NCI-H1105 (cell line): ENCODE measurements around the gene STRIT1.
"Not testable (repeated sequence)": the region's sequence is repeated elsewhere in the genome, so short reads cannot be mapped to it uniquely, and the experiment has no call there.

Experiments
- DNase-seq: peaks from one replicate; lab custom pipeline; 2025; lab: John Stamatoyannopoulos, UW

STRIT1 gene

GRCh38 chr3:155313300-155313699 lies 19.8 kb upstream of the STRIT1 start:
- no peak for DNase-seq

GRCh38 chr3:155312781-155313180 lies 19.3 kb upstream of the STRIT1 start:
- no peak for DNase-seq

DNA sequence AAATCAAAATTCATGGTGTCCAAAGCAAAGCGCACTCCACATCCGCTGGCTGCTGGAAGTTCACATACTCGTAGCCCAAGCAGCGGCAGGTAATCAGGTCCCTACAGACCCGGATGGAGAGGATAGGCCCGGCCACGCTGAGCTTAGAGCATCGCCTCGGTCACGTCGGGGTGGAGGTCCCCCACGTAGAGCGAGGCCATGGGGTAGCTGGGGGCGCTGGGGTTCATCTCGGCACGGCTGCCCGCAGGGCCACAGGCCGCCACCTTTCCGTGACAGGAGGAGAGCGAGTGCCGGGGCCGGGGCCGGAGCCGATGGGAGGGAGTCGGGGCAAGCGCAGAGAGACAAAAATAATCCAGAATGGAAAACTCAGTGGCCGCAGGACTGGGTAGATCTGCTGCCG lies 16.1 kb upstream of the STRIT1 start:
- DNase-seq = no peak

DNA sequence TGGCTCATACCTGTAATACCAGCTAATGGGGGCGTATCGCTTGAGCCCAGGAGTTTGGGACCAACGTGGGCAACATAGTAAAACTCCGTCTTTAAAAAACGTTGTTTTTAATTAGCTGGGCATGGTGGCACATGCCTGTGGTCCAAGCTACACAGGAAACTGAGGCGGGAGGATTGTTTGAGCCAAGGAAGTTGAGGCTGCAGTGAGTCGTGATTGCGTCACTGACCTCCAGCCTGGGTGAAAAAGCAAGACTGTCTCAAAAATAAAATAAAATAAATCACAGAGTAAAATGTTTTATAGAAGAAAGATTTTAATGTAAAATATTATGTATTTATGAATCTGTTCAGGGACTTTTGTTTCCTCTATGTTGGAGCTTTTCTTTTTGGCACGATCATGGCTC lies 15.3 kb upstream of the STRIT1 start:
- no peak for DNase-seq

DNA sequence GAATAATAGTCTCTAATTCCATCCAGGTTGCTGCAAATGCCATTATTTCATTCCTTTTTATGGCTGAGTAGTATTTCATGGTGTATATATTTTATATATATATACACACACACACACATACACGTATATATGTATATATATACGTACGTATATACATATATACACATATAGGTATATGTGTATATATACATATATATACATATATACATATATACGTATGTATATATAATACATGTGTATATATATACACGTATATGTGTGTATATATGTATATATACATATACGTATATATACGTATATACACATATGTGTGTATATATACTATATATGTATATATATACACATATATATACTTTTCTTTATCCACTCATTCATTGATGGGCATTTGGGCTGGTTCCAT lies 13.7 kb upstream of the STRIT1 start:
- no peak for DNase-seq

DNA sequence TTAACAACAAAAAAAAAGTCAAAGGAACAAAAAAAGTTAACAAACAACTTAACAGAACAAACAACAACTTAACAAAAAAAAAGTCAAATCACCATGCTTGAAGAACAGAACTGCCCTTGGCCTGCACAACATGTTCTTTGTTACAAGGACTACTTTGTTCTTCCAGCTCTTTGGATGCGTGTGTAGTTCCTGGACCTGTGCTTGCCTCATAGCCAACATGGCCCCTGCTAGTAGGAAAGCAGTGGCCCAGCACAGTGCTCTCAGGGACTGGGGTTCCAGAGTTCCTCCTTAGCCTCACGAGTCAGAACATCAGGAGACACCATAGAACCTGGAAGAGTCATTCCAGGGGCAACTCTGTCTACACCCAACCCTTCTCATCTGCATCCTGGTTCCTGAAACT lies 10.9 kb upstream of the STRIT1 start:
- DNase-seq = no peak

DNA sequence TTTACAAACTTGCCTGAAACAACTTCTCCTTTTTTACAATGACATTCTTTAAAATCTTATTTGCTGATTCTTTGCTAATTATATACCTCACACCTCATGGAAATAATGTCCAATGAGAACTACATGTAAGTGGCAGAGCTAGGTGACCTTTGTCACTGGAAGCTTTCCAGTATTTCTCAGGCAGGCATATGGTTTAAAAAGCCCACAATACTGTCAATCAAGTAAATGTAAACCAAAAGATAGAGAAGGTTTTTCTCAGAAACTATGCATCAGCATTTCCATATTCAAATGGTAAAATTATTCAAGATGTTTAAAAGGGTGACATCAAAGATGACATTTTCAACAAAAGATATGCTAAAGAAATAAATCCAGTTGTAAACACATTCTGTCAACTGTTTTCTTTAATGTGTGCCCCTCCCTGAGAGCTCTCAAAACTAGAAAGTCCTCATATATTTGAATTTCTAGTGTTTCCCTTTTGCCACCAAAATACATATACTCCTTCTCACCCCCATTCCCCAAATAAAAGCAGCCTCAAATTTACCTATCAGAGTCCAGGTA lies 10.1 kb upstream of the STRIT1 start:
- no peak for DNase-seq

- no peak for DNase-seq
Measured at GRCh38 chr3:155302891-155303290, 9.4 kb upstream of the STRIT1 start.

- DNase-seq = no peak
Measured at GRCh38 chr3:155302481-155302880, 9.0 kb upstream of the STRIT1 start.

- DNase-seq = no peak
Measured at GRCh38 chr3:155297100-155297499, 3.6 kb upstream of the STRIT1 start.

DNA sequence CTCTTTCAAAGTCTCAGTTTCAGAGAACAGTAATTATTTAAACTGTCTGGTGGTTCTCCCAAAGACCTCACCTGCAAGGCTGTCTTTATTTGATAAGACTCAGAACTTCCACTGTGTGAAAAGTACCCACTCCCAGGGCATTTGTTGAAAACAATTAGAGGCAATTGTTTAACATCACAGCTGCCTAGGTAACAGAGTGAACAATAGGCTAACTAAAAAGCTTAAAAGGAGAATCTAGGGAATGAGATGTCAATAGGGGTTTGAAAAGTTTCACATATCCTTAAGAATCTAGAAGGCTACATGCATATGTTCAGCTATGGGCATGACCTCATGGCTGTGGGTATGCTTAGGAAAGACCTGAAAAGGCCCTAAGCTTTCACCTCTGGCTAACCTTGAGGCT lies 2.9 kb upstream of the STRIT1 start:
- DNase-seq = no peak

GRCh38 chr3:155292693-155293092 lies 790 bp downstream of the STRIT1 start:
- DNase-seq = no peak

DNA sequence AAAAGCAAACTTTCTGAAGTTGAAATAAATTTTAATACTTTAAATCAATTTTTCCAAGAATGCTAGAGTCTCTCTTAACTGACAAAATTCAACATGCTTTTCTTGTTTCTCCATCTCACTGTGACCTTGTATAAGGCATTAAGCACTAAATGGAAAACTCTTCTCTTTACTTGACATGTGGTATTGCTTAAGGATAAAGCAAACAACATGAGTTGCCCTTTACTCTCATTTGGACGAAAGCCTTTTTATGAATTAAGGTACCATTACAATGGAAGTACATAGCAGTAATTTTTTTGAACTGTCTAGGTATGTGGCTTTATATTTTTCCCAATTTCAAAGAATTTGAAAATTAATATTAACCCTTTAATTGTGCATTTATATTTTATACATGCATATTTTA lies 1.4 kb downstream of the STRIT1 start:
- no peak for DNase-seq

- DNase-seq = no peak
Measured at GRCh38 chr3:155286736-155287135, 6.7 kb downstream of the STRIT1 start.

GRCh38 chr3:155285936-155286335 lies 7.5 kb downstream of the STRIT1 start:
- no peak for DNase-seq

- no peak for DNase-seq
Measured at GRCh38 chr3:155283092-155284056, 10.1 kb downstream of the STRIT1 start.

GRCh38 chr3:155282385-155283091 lies 10.9 kb downstream of the STRIT1 start:
- no peak for DNase-seq

DNA sequence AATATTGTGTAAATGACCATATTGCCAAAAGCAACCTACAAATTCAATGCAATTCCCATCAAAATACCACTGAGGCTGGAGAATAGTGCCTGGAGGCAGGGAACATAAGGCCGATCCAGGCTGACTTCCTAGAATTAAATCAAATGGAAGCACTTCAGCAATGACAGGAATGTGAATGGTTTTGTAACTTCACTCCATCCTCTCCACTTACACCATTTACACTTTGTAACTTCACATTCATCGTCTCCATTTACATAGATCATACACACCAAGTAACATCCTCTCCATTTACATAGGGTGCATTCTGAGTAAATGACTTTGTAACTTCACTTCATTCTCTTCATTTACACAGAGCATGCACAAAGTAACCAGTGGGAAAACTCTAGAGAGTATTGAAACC lies 11.6 kb downstream of the STRIT1 start:
- no peak for DNase-seq

GRCh38 chr3:155276089-155276488 lies 17.4 kb downstream of the STRIT1 start:
- DNase-seq = not testable (repeated sequence)

GRCh38 chr3:155275159-155275754 lies 18.2 kb downstream of the STRIT1 start:
- not testable (repeated sequence) for DNase-seq

- DNase-seq = not testable (repeated sequence)
Measured at GRCh38 chr3:155274435-155274834, 19.0 kb downstream of the STRIT1 start.

- no peak for DNase-seq
Measured at GRCh38 chr3:155271343-155271613, 22.2 kb downstream of the STRIT1 start.
